ENCODE data around the gene TTLL6.

The TTLL6 gene

GRCh38 chr17:48715496-48716399 lies 101.3 kb downstream of the TTLL6 start:
- Histone ChIP-seq H3K4me3 (ENCODE audit: low read depth, low read length, poor library complexity, severe bottlenecking) (no peak overlapping the region), H3K9ac (ENCODE audit: low read length) (no peak overlapping the region), H4K20me1 (ENCODE audit: insufficient read depth, low read length) (no peaks in the 10 kb centered on the region), H3K36me3 (ENCODE audit: insufficient read depth, low read length) (no peaks in the 10 kb centered on the region), H3K27me3 (ENCODE audit: insufficient read depth, low read length) (no peaks in the 10 kb centered on the region), H3F3A (ENCODE audit: insufficient read depth, low read length) (no peaks in the 10 kb centered on the region), H2AFZ (ENCODE audit: low read length) (no peak overlapping the region), H3K4me2 (ENCODE audit: low read length) (no peak overlapping the region), H3K9me2 (ENCODE audit: low read depth, low read length) (no peaks in the 10 kb centered on the region), H3K79me2 (ENCODE audit: insufficient read depth, low read length) (no peaks in the 10 kb centered on the region), H3K9me3 (ENCODE audit: low read length) (no peaks in the 10 kb centered on the region), H3K27ac (ENCODE audit: low read depth, low read length, poor library complexity, severe bottlenecking) (no peak overlapping the region), H3K4me1 (ENCODE audit: insufficient read depth, low read length, severe bottlenecking) (no peaks in the 10 kb centered on the region)
- no peak for TF ChIP-seq EZH2 (IDR thresholded peaks at IDR 0.05; ENCODE audit: borderline replicate concordance, low read length)
- TF ChIP-seq CTCF (IDR thresholded peaks at IDR 0.05; ENCODE audit: low read length), result no peak
